ENCODE data around the gene TLDC2. TPM values are rescaled to one million over a fixed set of nuclear protein-coding genes. Genes with fewer than 3 reads are reported as not detected.

The TLDC2 gene
- total and polyA plus RNA-seq, 2 of the 8 experiments (the other 6 are each of a cell fraction or from before 2014, with no cell fraction given): 0.29 to 0.34 TPM

DNA sequence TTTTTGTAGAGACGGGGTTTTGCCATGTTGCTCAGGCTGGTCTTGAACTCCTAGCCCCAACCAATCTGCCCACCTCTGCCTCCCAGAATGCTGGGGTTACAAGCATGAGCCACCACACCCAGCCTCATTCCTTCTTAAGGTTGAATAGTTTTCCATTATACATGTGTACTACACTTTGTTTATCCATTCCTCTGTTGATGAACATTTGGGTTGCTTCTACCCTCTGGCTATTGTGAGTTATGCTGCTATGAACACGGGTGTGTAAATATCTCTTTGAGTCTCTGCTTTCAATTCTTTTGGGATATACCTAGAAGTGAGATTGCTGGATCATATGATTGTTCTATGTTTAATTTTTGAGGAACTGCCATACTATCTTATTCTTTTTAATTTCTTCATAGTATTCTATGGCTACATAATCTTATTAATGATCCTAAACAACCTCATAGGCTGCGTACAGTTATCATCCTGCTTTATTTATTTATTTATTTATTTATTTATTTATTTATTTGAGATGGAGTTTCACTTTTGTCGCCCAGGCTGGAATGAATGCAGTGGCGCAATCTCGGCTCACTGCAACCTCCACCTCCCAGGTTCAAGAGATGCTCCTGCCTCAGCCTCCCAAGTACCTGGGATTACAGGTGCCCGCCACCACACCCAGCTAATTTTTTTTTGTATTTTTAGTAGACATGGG lies 49.2 kb upstream of the TLDC2 start:
- peaks cover 6 to 20% (median 11%) of the 10 kb centered on the region in 4 experiments; a peak in 7 of 8 replicates for H3K36me3 ChIP-seq (ENCODE audit: control insufficient read depth in 2 of 4, insufficient read depth in 4 of 4, low read length in 3 of 4)

More for the DNA sequence above, 49.2 kb upstream of the TLDC2 start:
- FAIRE-seq (no peak), DNase-seq (ENCODE audit: low read depth in 1 of 2, low spot score in 2 of 2) (no peak)
- Histone ChIP-seq H3K9me3 (ENCODE audit: insufficient read depth in 2 of 2, low read depth in 1 of 2, low read length in 1 of 2) (no peaks in the 10 kb centered on the region), H3K79me2 (ENCODE audit: control insufficient read depth in 1 of 2, insufficient read depth in 2 of 2, low read length in 2 of 2) (no peaks in the 10 kb centered on the region), H2BK12ac (ENCODE audit: low read depth, low read length) (no peak overlapping the region), H3K4me1 (replicated peaks in 1 of 4; ENCODE audit: control insufficient read depth in 3 of 4, insufficient read depth in 4 of 4, low read length in 3 of 4) (peaks cover 0 to 5% (median 0%) of the 10 kb centered on the region in 4 experiments; a peak in 2 of 7 replicates), H3K9ac (replicated peaks in 1 of 4; ENCODE audit: extremely low read depth in 1 of 4, low read depth in 3 of 4, low read length in 3 of 4) (no peak overlapping the region), H2BK120ac (replicated peaks; ENCODE audit: low read depth, low read length) (no peak overlapping the region), H3K23ac (ENCODE audit: insufficient read length) (no peak overlapping the region), H3K79me1 (ENCODE audit: low read depth, low read length) (no peaks in the 10 kb centered on the region), H2BK20ac (ENCODE audit: low read length) (no peak overlapping the region), H3K4ac (replicated peaks; ENCODE audit: insufficient read length, low read depth, low read length) (no peak overlapping the region), H3K4me3 (ENCODE audit: extremely low read depth in 1 of 4, insufficient read depth in 2 of 4, low read depth in 3 of 4, low read length in 4 of 4) (no peak overlapping the region), H4K8ac (ENCODE audit: extremely low read depth, insufficient read depth, low read length) (no peak overlapping the region), H2AK5ac (ENCODE audit: low read depth, low read length) (no peak overlapping the region), H2AFZ (ENCODE audit: low read length) (no peak overlapping the region), H2BK5ac (ENCODE audit: low read depth, low read length) (no peak overlapping the region), H3K56ac (replicated peaks; ENCODE audit: insufficient read length, low read depth, low read length) (no peak overlapping the region), H3K18ac (ENCODE audit: extremely low read depth, low read length) (no peak overlapping the region), H4K5ac (ENCODE audit: insufficient read length, low read depth, low read length) (no peak overlapping the region), H4K91ac (replicated peaks; ENCODE audit: insufficient read length, low read length) (no peak overlapping the region), H3K4me2 (ENCODE audit: insufficient read depth in 1 of 2, low read depth in 2 of 2, low read length in 2 of 2) (no peak overlapping the region), H3K27me3 (replicated peaks in 1 of 4; ENCODE audit: control insufficient read depth in 3 of 4, extremely low read depth in 1 of 4, insufficient read depth in 3 of 4, low read length in 3 of 4) (no peaks in the 10 kb centered on the region), H3K14ac (ENCODE audit: insufficient read length) (no peak overlapping the region), H4K20me1 (replicated peaks in 1 of 2; ENCODE audit: control insufficient read depth in 1 of 2, insufficient read depth in 2 of 2, low read length in 2 of 2) (peaks cover 0 to under 1% of the 10 kb centered on the region in 2 experiments), H2BK15ac (ENCODE audit: low read length) (no peak overlapping the region), H3K23me2 (ENCODE audit: low read depth, low read length) (no peaks in the 10 kb centered on the region), H3K27ac (ENCODE audit: low read depth, low read length) (no peak overlapping the region)
- WGBS, 2 experiments (ENCODE audit: extremely low coverage in 1 of 2, insufficient coverage in 1 of 2, insufficient read length in 1 of 2, insufficient replicate concordance in 2 of 2, low coverage in 1 of 2, low lambda C conversion rate in 2 of 2, missing lambda C conversion rate in 1 of 2): 97% methylated on average over 7 of the region's 7 CpGs; no CpG with 5 or more reads in 1 of the 2 experiments
- ChIA-PET CTCF (ENCODE audit: partially characterized antibody) (interaction anchor here (1.1 to 1.9 kb wide), 3 partner anchors 9 to 38 kb away, joined by 3 to 9 read pairs (median 4); no protein-coding TSS in a partner anchor), POLR2A (ENCODE audit: partially characterized antibody) (interaction anchor here (0.6 to 1.6 kb wide), 3 partner anchors 9 to 122 kb away, joined by 3 to 6 read pairs (median 3); no protein-coding TSS in a partner anchor)
- TF ChIP-seq POU5F1 (IDR thresholded peaks at IDR 0.05; ENCODE audit: low read depth, low read length): no peak
- no peak for TF ChIP-seq FOSL1 (IDR thresholded peaks at IDR 0.05; ENCODE audit: insufficient read depth, low read depth, low read length)
- no peak for TF ChIP-seq RXRA (IDR thresholded peaks at IDR 0.05; ENCODE audit: insufficient read depth, low read depth, low read length)
- no peak for TF ChIP-seq ATF3 (IDR thresholded peaks at IDR 0.05; ENCODE audit: insufficient read depth, low read depth, low read length)
- TF ChIP-seq ASH2L (IDR thresholded peaks at IDR 0.05; ENCODE audit: low read length): no peak

Data from H1 (cell line).